ENCODE measurements around the gene FHL3. TPM values are rescaled to one million over a fixed set of nuclear protein-coding genes. Genes with fewer than 3 reads are reported as not detected.

FHL3 gene
- total RNA-seq, result 27.4 and 35.5 TPM in 2 replicates

GRCh38 chr1:38005195-38006007 is at the start of gene FHL3:
FHL3 (minus strand) TSS chr1:38005514; CDS start chr1:37999412, 6,102 bp downstream.

GRCh38 chr1:38046333-38046883 is 41.1 kb upstream of the FHL3 start, which contains the start of gene POU3F1:
POU3F1 (minus strand) TSS chr1:38046793; CDS start chr1:38046743, 50 bp downstream.

GRCh38 chr1:38012363-38013226 is 7.3 kb upstream of the FHL3 start, which contains the start of gene UTP11:
UTP11 (plus strand) TSS chr1:38012734; CDS start chr1:38012803, 69 bp downstream.

Other genes starting within 250 kb of the FHL3 start
- gene EPHA10, start 240.4 kb downstream of the FHL3 start, total RNA-seq, result under 0.01 and 0.07 TPM in 2 replicates
- 0.93 and 1.7 TPM in 2 replicates for gene MANEAL, start 211.7 kb downstream of the FHL3 start, total RNA-seq
- 80.3 and 668 TPM in 2 replicates for gene C1orf122, start 197.7 kb downstream of the FHL3 start, total RNA-seq
- gene YRDC, start 197.3 kb downstream of the FHL3 start, total RNA-seq, result 29.6 and 30.9 TPM in 2 replicates
- gene MTF1, start 145.9 kb downstream of the FHL3 start, total RNA-seq, result 2.5 and 4.4 TPM in 2 replicates
- gene INPP5B, start 58.5 kb downstream of the FHL3 start, total RNA-seq, result 5.8 and 7.8 TPM in 2 replicates
- gene SF3A3, start 15.5 kb downstream of the FHL3 start, total RNA-seq, result 57.1 and 72.7 TPM in 2 replicates
- 43.0 and 64.5 TPM in 2 replicates for gene UTP11, start 7.2 kb upstream of the FHL3 start, total RNA-seq
- gene POU3F1, start 41.3 kb upstream of the FHL3 start, total RNA-seq, result 0.85 and 1.6 TPM in 2 replicates